ENCODE measurements around the gene ADGRL1.
"Not testable (repeated sequence)": the region's sequence is repeated elsewhere in the genome, so short reads cannot be mapped to it uniquely, and the experiment has no call there.

Gene ADGRL1

DNA sequence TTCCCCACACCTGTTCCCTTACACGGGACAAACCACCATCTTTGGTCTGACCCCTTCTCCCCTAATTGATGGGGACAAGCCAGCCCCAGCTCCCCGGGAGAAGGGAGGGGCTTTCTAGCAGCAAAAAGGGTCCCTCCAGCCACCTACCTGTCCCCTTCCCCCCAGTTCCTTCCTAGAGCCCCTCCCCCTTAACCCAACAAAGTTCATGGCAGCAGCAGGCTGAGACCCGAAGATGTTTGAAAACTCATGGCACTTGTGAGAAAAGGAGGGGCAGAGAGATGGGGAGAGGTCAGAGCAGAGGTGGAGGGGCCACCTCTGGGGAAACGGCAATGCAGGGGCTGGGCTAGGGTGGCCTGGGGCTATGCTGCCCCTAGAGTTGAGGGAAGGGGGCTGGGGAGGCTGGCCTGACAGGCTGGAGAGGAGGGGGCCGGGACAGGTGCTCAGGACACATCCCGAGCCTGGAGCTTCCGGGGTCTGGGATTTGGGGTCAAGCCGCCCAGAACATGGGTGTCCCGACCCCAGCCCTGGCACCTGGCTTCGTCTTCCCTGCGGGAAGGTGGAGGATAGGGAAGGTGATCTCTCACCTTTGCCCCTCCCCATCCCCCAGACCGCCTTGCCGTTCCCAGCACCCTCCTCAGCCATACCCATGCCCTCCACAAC is 57.1 kb downstream of the ADGRL1 start:
- no peak overlapping the region for H3K9ac ChIP-seq
- no peaks in the 10 kb centered on the region for H3K27me3 ChIP-seq (ENCODE audit: control insufficient read depth, insufficient read depth, low read length)
- H3K9me3 ChIP-seq (ENCODE audit: control insufficient read depth, low read length), result no peaks in the 10 kb centered on the region
- H3K4me2 ChIP-seq (ENCODE audit: low read length), result no peak overlapping the region
- peak overlapping the region; percentile 68 for H2AFZ ChIP-seq
- H3K36me3 ChIP-seq (ENCODE audit: control insufficient read depth, insufficient read depth, low read length), result no peaks in the 10 kb centered on the region
- H3K4me3 ChIP-seq (ENCODE audit: low read depth, low read length), result no peak overlapping the region
- H3K4me1 ChIP-seq, result peaks cover 12% of the 10 kb centered on the region
- no peaks in the 10 kb centered on the region for H3K79me2 ChIP-seq
- TF ChIP-seq, protein P1, sequence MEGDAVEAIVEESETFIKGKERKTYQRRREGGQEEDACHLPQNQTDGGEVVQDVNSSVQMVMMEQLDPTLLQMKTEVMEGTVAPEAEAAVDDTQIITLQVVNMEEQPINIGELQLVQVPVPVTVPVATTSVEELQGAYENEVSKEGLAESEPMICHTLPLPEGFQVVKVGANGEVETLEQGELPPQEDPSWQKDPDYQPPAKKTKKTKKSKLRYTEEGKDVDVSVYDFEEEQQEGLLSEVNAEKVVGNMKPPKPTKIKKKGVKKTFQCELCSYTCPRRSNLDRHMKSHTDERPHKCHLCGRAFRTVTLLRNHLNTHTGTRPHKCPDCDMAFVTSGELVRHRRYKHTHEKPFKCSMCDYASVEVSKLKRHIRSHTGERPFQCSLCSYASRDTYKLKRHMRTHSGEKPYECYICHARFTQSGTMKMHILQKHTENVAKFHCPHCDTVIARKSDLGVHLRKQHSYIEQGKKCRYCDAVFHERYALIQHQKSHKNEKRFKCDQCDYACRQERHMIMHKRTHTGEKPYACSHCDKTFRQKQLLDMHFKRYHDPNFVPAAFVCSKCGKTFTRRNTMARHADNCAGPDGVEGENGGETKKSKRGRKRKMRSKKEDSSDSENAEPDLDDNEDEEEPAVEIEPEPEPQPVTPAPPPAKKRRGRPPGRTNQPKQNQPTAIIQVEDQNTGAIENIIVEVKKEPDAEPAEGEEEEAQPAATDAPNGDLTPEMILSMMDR (IDR thresholded peaks at IDR 0.05), result no peak
- H3K27ac ChIP-seq, result peak overlapping the region; percentile 47

DNA sequence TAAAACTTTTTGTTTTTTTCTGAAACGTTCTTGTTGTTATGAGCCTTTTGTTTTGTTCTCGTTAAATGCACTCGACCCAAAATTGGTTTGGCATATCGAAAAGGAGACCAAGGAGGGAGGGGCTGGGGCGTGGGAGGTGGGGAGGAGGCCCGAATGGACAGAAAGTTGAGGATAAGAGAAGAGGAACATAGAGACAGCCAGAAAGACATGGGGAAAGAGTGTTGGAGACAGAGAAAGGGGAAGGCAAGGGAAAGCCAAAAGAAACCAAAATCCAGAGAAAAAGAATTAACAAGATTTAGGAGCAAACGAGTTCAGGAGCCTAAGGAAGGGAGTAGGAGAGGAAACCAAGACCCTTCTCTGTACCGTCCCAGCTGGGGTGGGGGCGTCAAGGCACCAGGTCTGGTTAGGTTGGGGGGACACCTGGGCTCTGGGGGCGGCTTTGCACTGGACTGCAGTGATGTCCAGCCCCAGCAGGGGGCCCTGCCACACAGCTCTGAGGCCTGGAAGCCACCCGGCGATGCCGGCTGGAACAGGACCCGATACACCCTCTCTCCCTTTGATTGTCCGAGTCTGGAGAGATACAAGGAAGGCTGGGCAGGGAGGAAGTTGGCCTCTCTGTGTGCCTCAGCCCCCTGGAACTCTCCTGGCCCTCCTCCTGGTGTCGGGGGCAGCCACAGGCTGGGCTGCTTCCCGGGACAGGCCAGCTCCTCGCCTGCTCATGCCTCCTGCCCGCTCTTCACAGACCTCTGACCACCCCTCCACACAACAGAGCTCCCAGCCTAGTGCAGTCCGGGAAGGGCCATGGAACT is 58.0 kb downstream of the ADGRL1 start:
- Histone ChIP-seq H3K4me2 (ENCODE audit: low read length) (no peak overlapping the region), H3K79me2 (no peaks in the 10 kb centered on the region), H3K9ac (no peak overlapping the region), H3K9me3 (ENCODE audit: control insufficient read depth, low read length) (no peaks in the 10 kb centered on the region), H3K4me3 (ENCODE audit: low read depth, low read length) (no peak overlapping the region), H3K27me3 (ENCODE audit: control insufficient read depth, insufficient read depth, low read length) (no peaks in the 10 kb centered on the region), H3K36me3 (ENCODE audit: control insufficient read depth, insufficient read depth, low read length) (no peaks in the 10 kb centered on the region), H3K4me1 (peaks cover 12% of the 10 kb centered on the region), H2AFZ (peak overlapping the region; percentile 68), H3K27ac (peak overlapping the region; percentile 44)
- TF ChIP-seq, protein P1 (IDR thresholded peaks at IDR 0.05), result peak; percentile 87

DNA sequence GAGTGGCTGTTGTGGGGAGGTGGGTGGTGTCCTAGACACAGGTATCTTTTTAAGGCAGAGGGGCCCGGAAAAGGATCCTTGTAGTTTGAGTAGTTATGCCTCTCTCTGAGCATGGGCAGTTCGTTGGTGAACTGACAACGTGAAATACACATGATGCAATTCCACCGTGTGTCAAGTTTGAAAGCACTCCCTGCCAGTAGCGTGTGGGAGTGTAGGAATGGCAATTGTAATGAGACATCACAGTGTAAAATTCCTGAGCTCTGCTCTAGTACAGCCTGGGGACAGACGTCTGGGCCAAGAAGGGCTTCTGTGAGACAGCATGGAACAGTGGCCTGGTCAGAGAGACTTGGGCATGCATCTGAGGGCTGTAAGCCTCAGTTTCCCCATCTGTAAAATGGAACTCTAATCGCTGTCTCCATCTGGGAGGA is 59.2 kb downstream of the ADGRL1 start:
- H2AFZ ChIP-seq, result no peak overlapping the region
- no peak overlapping the region for H3K27ac ChIP-seq
- no peaks in the 10 kb centered on the region for H3K9me3 ChIP-seq (ENCODE audit: control insufficient read depth, low read length)
- peaks cover 12% of the 10 kb centered on the region for H3K4me1 ChIP-seq
- no peak overlapping the region for H3K4me2 ChIP-seq (ENCODE audit: low read length)
- no peak overlapping the region for H3K4me3 ChIP-seq (ENCODE audit: low read depth, low read length)
- H3K79me2 ChIP-seq, result no peaks in the 10 kb centered on the region
- no peaks in the 10 kb centered on the region for H3K36me3 ChIP-seq (ENCODE audit: control insufficient read depth, insufficient read depth, low read length)
- H3K9ac ChIP-seq, result no peak overlapping the region
- TF ChIP-seq, protein P1 (IDR thresholded peaks at IDR 0.05), result no peak
- H3K27me3 ChIP-seq (ENCODE audit: control insufficient read depth, insufficient read depth, low read length), result no peaks in the 10 kb centered on the region

DNA sequence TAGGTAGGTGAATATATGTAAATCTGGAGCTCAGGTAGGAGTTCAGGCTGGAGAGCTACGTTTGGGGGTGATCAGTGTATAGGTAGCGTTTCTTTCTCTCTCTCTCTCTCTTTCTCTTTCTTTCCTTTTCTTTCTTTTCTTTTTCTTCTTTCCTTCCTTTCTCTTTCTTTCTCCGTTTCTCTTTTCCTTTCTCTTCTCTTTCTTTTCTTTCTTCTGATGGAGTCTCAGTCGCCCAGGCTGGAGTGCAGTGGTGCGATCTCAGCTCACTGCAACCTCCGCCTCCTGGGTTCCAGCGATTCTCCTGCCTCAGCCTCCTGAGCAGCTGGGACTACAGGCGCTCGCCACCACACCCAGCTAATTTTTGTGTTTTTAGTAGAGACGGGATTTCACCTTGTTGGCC is 59.8 kb downstream of the ADGRL1 start:
- peaks cover 12% of the 10 kb centered on the region for H3K4me1 ChIP-seq
- H3K27me3 ChIP-seq (ENCODE audit: control insufficient read depth, insufficient read depth, low read length); H3K79me2 ChIP-seq; H3K4me2 ChIP-seq (ENCODE audit: low read length); H3K4me3 ChIP-seq (ENCODE audit: low read depth, low read length); H3K36me3 ChIP-seq (ENCODE audit: control insufficient read depth, insufficient read depth, low read length); H3K27ac ChIP-seq; H3K9me3 ChIP-seq (ENCODE audit: control insufficient read depth, low read length); H2AFZ ChIP-seq; H3K9ac ChIP-seq: not testable (repeated sequence)

DNA sequence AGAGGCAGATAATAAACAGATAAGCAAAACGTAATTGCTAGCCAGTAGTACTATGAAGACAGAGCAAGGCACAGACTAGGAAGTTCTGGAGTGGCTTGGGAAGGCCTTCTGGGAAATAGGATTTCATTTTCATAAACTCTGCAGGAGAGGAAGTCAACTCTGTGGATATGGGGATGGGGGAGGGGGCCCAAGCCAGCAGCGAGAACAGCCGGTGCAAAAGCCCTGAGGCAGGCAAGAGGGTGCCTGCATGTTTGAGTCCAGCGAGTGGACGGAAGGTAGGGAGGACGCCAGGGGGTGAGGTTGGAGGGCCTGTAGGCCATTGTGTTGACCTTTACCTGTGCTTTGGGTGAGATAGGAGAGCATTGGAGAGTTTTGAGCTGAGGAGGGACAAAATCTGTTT is 60.6 kb downstream of the ADGRL1 start:
- no peak overlapping the region for H3K4me3 ChIP-seq (ENCODE audit: low read depth, low read length)
- H3K4me1 ChIP-seq, result peaks cover 12% of the 10 kb centered on the region
- no peaks in the 10 kb centered on the region for H3K36me3 ChIP-seq (ENCODE audit: control insufficient read depth, insufficient read depth, low read length)
- no peak overlapping the region for H3K27ac ChIP-seq
- no peaks in the 10 kb centered on the region for H3K79me2 ChIP-seq
- H3K9ac ChIP-seq, result no peak overlapping the region
- no peak overlapping the region for H2AFZ ChIP-seq
- no peaks in the 10 kb centered on the region for H3K9me3 ChIP-seq (ENCODE audit: control insufficient read depth, low read length)
- H3K4me2 ChIP-seq (ENCODE audit: low read length), result no peak overlapping the region
- no peaks in the 10 kb centered on the region for H3K27me3 ChIP-seq (ENCODE audit: control insufficient read depth, insufficient read depth, low read length)
- TF ChIP-seq, protein P1 (IDR thresholded peaks at IDR 0.05), result no peak

Measured in parathyroid adenoma (tissue), 2 donors.